OCI-LY7 (cell line): ENCODE data around the gene STMN3. TPM values are rescaled to one million over a fixed set of nuclear protein-coding genes. Genes with fewer than 3 reads are reported as not detected.

Experiments used
- BruUV-seq: library from RNA; stranded (reverse); fragments of 400-500 nt; replicated peaks from 2 replicates; lab custom pipeline; 2021; lab: Mats Ljungman, UMichigan
- CTCF ChIA-PET: fragments of 300-600 bp; sonication (Branson Sonifier 250); formaldehyde crosslinking; loops from one replicate; lab custom pipeline; 2022; ENCODE audit warnings: antibody characterized with exemption; ENCODE audit not compliant: unreplicated experiment; lab: Charles Lee
- POLR2A ChIA-PET: fragments of 300-600 bp; sonication (Branson Sonifier 250); formaldehyde crosslinking; loops from one replicate; lab custom pipeline; 2022; ENCODE audit warnings: antibody characterized with exemption; lab: Charles Lee
- DNase-seq: peaks from one replicate; pipeline ENCODE4 v3.0.0-alpha.2; 2015; ENCODE audit warnings: low spot score
- H2AFZ ChIP-seq: fragments of 200-600 bp; sonication (generic), shearing (Covaris generic); 2 replicates; pipeline ENCODE4 v1.6.1; 2014; ENCODE audit warnings: mild to moderate bottlenecking, antibody characterized with exemption, low read length, moderate library complexity
- H3K27ac ChIP-seq: fragments of 200-600 bp; sonication (generic); 2 replicates; pipeline ENCODE4 v1.5.1; 2014; ENCODE audit warnings: mixed run types, low read depth, mild to moderate bottlenecking, moderate library complexity, low read length, inconsistent platforms; ENCODE audit not compliant: poor library complexity, severe bottlenecking
- H3K36me3 ChIP-seq: fragments of 200-600 bp; sonication (generic); 2 replicates; pipeline ENCODE4 v1.6.1; 2014; ENCODE audit warnings: mild to moderate bottlenecking, antibody characterized with exemption, low read length, moderate library complexity, mixed read lengths; ENCODE audit not compliant: insufficient read depth
- H3K4me1 ChIP-seq: fragments of 200-600 bp; sonication (generic); 2 replicates; pipeline ENCODE4 v1.5.1; 2014; ENCODE audit warnings: mild to moderate bottlenecking, low read length; ENCODE audit not compliant: insufficient read depth, poor library complexity, severe bottlenecking
- H3K4me2 ChIP-seq: fragments of 200-600 bp; sonication (generic); 2 replicates; pipeline ENCODE4 v1.6.1; 2014; ENCODE audit warnings: mild to moderate bottlenecking, low read length
- H3K4me3 ChIP-seq: fragments of 200-600 bp; sonication (generic); 2 replicates; pipeline ENCODE4 v1.5.1; 2014; ENCODE audit warnings: mild to moderate bottlenecking, low read depth, low read length; ENCODE audit not compliant: poor library complexity, severe bottlenecking
- H3K79me2 ChIP-seq: fragments of 200-600 bp; sonication (generic); 2 replicates; pipeline ENCODE4 v1.6.1; 2016; ENCODE audit warnings: low read depth, mild to moderate bottlenecking, low read length, moderate library complexity, mixed read lengths; ENCODE audit not compliant: insufficient read depth
- H3K9me2 ChIP-seq: fragments of 200-600 bp; sonication (generic); 2 replicates; pipeline ENCODE4 v1.6.1; 2016; ENCODE audit warnings: mild to moderate bottlenecking, low read length, mixed read lengths; ENCODE audit not compliant: insufficient read depth
- H3K9me3 ChIP-seq: fragments of 200-600 bp; sonication (generic); 2 replicates; pipeline ENCODE4 v1.6.1; 2014; ENCODE audit warnings: mild to moderate bottlenecking, mixed run types, low read length, mixed read lengths
- H4K20me1 ChIP-seq: fragments of 200-600 bp; sonication (generic); 2 replicates; pipeline ENCODE4 v1.6.1; 2014; ENCODE audit warnings: mild to moderate bottlenecking, antibody characterized with exemption, low read length, moderate library complexity, mixed read lengths; ENCODE audit not compliant: insufficient read depth
- CTCF ChIP-seq: fragments of 200-600 bp; sonication (generic); conservative IDR thresholded peaks from 2 replicates; pipeline ENCODE4 v1.5.1; 2014; ENCODE audit warnings: mild to moderate bottlenecking, antibody characterized with exemption, low read length, moderate library complexity, mixed read lengths
- EZH2phosphoT487 ChIP-seq: fragments of 200-600 bp; sonication (generic); IDR thresholded peaks from 2 replicates; pipeline ENCODE4 v1.6.1; 2018; ENCODE audit warnings: low read depth, borderline replicate concordance, mild to moderate bottlenecking, mixed run types, antibody characterized with exemption, low read length, moderate library complexity, mixed read lengths
- intact Hi-C: fragments of 100-400 bp; cut with micrococcal nuclease; formaldehyde crosslinking; loops from one replicate; pipeline ENCODE4 v1.10.0; 2022; ENCODE audit not compliant: unreplicated experiment
- total RNA-seq, 2 experiments: library from RNA; depleted of rRNA in 1 of 2; stranded (reverse); fragments of >200 nt in 1 of 2; shearing (Covaris generic) in 1 of 2; gene quantifications; 2 replicates each; pipeline ENCODE4 v1.2.3, GENCODE V29; 2014 to 2022

Gene STMN3
- total RNA-seq, 2 experiments from 2014 or later, result 6.7 TPM

DNA sequence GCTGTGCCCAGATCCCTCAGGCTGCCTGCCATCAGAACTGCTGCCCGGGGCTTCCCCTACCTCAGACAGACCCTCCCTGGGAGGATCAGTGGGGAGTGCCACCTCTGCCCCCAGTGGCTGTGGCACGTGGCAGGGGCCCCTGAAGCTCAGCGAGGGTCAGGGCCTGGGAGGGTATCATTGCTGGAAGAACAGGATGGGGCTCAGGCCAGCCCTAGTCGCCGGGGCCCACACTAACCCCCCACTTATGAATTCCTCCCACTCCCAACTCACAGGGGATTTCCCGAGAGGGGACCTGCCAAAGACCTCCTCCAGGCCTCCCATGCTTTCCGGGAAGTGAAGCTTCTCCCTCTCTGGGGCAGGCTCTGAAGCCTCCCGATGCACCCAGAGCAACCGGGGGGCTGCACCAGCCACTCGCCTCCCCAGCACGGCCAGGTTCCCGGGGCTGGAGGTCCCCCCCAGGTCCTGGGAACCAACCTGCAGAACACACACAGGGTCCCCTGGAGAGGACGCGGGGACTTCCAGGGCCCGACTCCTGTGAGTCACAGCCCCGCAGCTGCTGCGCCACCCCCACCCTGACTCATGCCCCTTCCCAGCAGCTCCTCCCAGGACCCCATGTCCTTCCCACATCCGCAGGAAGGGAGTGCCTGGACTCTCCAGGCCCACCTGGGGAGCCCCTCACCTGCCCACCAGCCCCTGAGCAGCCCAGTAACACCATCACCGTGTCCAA is 45.7 kb upstream of the STMN3 start:
- Histone ChIP-seq H3K9me2 (no peaks in the 10 kb centered on the region), H3K79me2 (no peaks in the 10 kb centered on the region), H4K20me1 (no peaks in the 10 kb centered on the region), H2AFZ (no peak overlapping the region), H3K27ac (no peak overlapping the region), H3K4me1 (peaks cover 9% of the 10 kb centered on the region), H3K9me3 (no peaks in the 10 kb centered on the region), H3K4me2 (no peak overlapping the region), H3K36me3 (peaks cover 39% of the 10 kb centered on the region), H3K4me3 (no peak overlapping the region)
- CTCF ChIA-PET, result no interaction called here
- TF ChIP-seq EZH2phosphoT487 (no peak), CTCF (no peak)
- DNase-seq, result no peak
- BruUV-seq, result no TSS peak
- POLR2A ChIA-PET, result no interaction called here
- intact Hi-C loops, result no loop called here

DNA sequence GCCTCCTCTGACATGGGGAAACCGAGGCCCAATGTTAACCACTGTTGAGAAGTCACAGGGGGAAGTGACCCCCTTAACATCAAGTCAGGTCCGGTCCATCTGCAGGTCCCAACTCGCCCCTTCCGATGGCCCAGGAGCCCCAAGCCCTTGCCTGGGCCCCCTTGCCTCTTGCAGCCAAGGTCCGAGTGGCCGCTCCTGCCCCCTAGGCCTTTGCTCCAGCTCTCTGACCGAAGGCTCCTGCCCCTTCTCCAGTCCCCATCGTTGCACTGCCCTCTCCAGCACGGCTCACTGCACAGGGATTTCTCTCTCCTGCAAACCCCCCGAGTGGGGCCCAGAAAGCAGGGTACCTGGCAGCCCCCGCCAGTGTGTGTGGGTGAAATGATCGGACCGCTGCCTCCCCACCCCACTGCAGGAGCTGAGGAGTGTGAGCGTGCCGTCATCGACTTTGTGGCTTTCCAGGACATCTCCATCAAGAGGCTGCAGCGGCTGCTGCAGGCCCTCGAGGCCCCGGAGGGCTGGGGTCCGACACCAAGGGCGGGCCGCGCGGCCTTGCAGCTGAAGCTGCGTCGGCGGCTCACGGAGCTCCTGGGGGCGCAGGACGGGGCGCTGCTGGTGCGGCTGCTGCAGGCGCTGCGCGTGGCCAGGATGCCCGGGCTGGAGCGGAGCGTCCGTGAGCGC is 44.8 kb upstream of the STMN3 start:
- Histone ChIP-seq H3K79me2 (no peaks in the 10 kb centered on the region), H3K4me2 (no peak overlapping the region), H2AFZ (no peak overlapping the region), H4K20me1 (no peaks in the 10 kb centered on the region), H3K9me3 (no peaks in the 10 kb centered on the region), H3K4me3 (no peak overlapping the region), H3K36me3 (peaks cover 35% of the 10 kb centered on the region), H3K9me2 (no peaks in the 10 kb centered on the region), H3K27ac (no peak overlapping the region), H3K4me1 (peaks cover 9% of the 10 kb centered on the region)
- POLR2A ChIA-PET, result no interaction called here
- no TSS peak for BruUV-seq
- no peak for DNase-seq
- CTCF ChIA-PET, result no interaction called here
- no peak for TF ChIP-seq CTCF
- TF ChIP-seq EZH2phosphoT487, result no peak
- intact Hi-C loops, result no loop called here

- no TSS peak for BruUV-seq
- H3K79me2 ChIP-seq, result no peaks in the 10 kb centered on the region
- H4K20me1 ChIP-seq, result no peaks in the 10 kb centered on the region
- H3K4me2 ChIP-seq, result no peak overlapping the region
- no peaks in the 10 kb centered on the region for H3K9me2 ChIP-seq
- intact Hi-C loops, result no loop called here
- ChIA-PET POLR2A (no interaction called here), CTCF (no interaction called here)
- peaks cover 32% of the 10 kb centered on the region for H3K36me3 ChIP-seq
- no peak for DNase-seq
- no peak overlapping the region for H3K27ac ChIP-seq
- H2AFZ ChIP-seq, result no peak overlapping the region
- H3K4me1 ChIP-seq, result peaks cover 9% of the 10 kb centered on the region
- H3K9me3 ChIP-seq, result no peaks in the 10 kb centered on the region
- no peak for TF ChIP-seq EZH2phosphoT487
- TF ChIP-seq CTCF, result no peak
- no peak overlapping the region for H3K4me3 ChIP-seq
These were observed 44.2 kb upstream of the STMN3 start for GRCh38 chr20:63697357-63697867.
